GM12878 (cell line): ENCODE data around the gene CCT8L2. TPM values are rescaled to one million over a fixed set of nuclear protein-coding genes. Genes with fewer than 3 reads are reported as not detected.
"Not testable (repeated sequence)": the region's sequence is repeated elsewhere in the genome, so short reads cannot be mapped to it uniquely, and the experiment has no call there.

Experiments
- ATAC-seq: fragments of 200-7000 bp; cut with Tn5 transposase; 3 replicates; pipeline ENCODE4 v1.9.1; 2020; ENCODE audit warnings: mild to moderate bottlenecking, moderate library complexity
- BruUV-seq: library from RNA; stranded (reverse); fragments of 400-500 nt; replicated peaks from 2 replicates; lab custom pipeline; 2021; lab: Mats Ljungman, UMichigan
- CTCF ChIA-PET: fragments of 300-600 bp; sonication (Branson Sonifier 250); formaldehyde crosslinking; extraction: SDS; loops from one replicate; lab custom pipeline; 2021; ENCODE audit warnings: inconsistent platforms; lab: Yijun Ruan, JAX
- POLR2A ChIA-PET: fragments of 350-600 bp; formaldehyde crosslinking; extraction: SDS; loops from one replicate; lab custom pipeline; 2021; ENCODE audit warnings: inconsistent platforms; lab: Charles Lee
- RAD21 ChIA-PET: fragments of 300-600 bp; sonication (Branson Sonifier 250); formaldehyde crosslinking; loops from one replicate; lab custom pipeline; 2023; ENCODE audit warnings: antibody characterized with exemption; ENCODE audit not compliant: unreplicated experiment; lab: Charles Lee
- SMC1A ChIA-PET: fragments of 300-600 bp; sonication (Branson Sonifier 250); formaldehyde crosslinking; loops from one replicate; lab custom pipeline; 2023; ENCODE audit not compliant: unreplicated experiment, uncharacterized antibody; lab: Charles Lee
- DNase-seq: peaks from one replicate; pipeline ENCODE4 v3.0.0-alpha.2; 2011; ENCODE audit warnings: low read depth, low spot score
- FAIRE-seq: peaks from 3 replicates; lab custom pipeline; 2011; peaks lifted over from hg19 to GRCh38; lab: Jason Lieb, UNC
- H2AFZ ChIP-seq: 2 replicates; pipeline ENCODE4 v1.6.0; 2011; ENCODE audit warnings: low read depth, low read length, control low read depth; ENCODE audit not compliant: control insufficient read depth
- H3K27ac ChIP-seq: 2 replicates; pipeline ENCODE4 v1.5.1; 2011; ENCODE audit warnings: control low read depth; ENCODE audit not compliant: control insufficient read depth, insufficient read depth
- H3K27me3 ChIP-seq, 2 experiments: replicated peaks in 1 of 2; 2 replicates each; pipeline versions ENCODE4 v1.6.0 to v1.6.1; 2011; ENCODE audit warnings: low read length in 1 of 2; ENCODE audit not compliant: control insufficient read depth in 2 of 2, insufficient read depth in 2 of 2
- H3K36me3 ChIP-seq, 2 experiments: 2 replicates each; pipeline ENCODE4 v1.5.1; 2011; ENCODE audit warnings: low read length in 1 of 2; ENCODE audit not compliant: control insufficient read depth in 2 of 2, insufficient read depth in 2 of 2
- H3K4me1 ChIP-seq: 2 replicates; pipeline ENCODE4 v1.6.1; 2011; ENCODE audit warnings: mild to moderate bottlenecking, low read length, moderate library complexity, mixed read lengths; ENCODE audit not compliant: control insufficient read depth, insufficient read depth
- H3K4me2 ChIP-seq: 2 replicates; pipeline ENCODE4 v1.6.0; 2011; ENCODE audit warnings: control low read depth; ENCODE audit not compliant: control insufficient read depth, insufficient read depth
- H3K4me3 ChIP-seq: fragments of 200-600 bp; sonication (generic); 2 replicates; pipeline ENCODE4 v1.5.1; 2016
- H3K79me2 ChIP-seq: 2 replicates; pipeline ENCODE4 v1.6.0; 2011; ENCODE audit warnings: low read length; ENCODE audit not compliant: control insufficient read depth, insufficient read depth
- H3K9ac ChIP-seq: 2 replicates; pipeline ENCODE4 v1.8.0; 2011; ENCODE audit warnings: low read length, control low read depth, mixed read lengths; ENCODE audit not compliant: control insufficient read depth, insufficient read depth
- H3K9me3 ChIP-seq: replicated peaks from 3 replicates; pipeline ENCODE4 v1.5.1; 2011; ENCODE audit warnings: mild to moderate bottlenecking, low read length; ENCODE audit not compliant: control insufficient read depth, insufficient read depth
- H4K20me1 ChIP-seq: 2 replicates; pipeline ENCODE4 v1.6.0; 2011; ENCODE audit not compliant: control insufficient read depth, insufficient read depth
- BACH1 ChIP-seq: fragments of 450-650 bp; IDR thresholded peaks from 2 replicates; pipeline ENCODE4 v1.6.1; 2017; ENCODE audit warnings: mild to moderate bottlenecking, borderline replicate concordance
- HSF1 ChIP-seq: fragments of 150-350 bp; IDR thresholded peaks from 2 replicates; pipeline ENCODE4 v1.6.1; 2014; ENCODE audit warnings: mild to moderate bottlenecking, low read depth, low read length
- WGBS: methylation state at CpG from one replicate; pipeline ENCODE4 v1.1.6; 2016; ENCODE audit warnings: low lambda C conversion rate; ENCODE audit not compliant: insufficient replicate concordance, insufficient coverage; ENCODE audit errors: missing lambda C conversion rate; 5-methylcytosine and 5-hydroxymethylcytosine counted together
- in situ Hi-C: fragments of 300-500 bp; cut with MboI; formaldehyde crosslinking; loops from 9 replicates; pipeline ENCODE4 v1.14.3; 2018; ENCODE audit warnings: mixed read lengths
- intact Hi-C: fragments of 100-400 bp; cut with micrococcal nuclease; formaldehyde crosslinking; loops from one replicate; pipeline ENCODE4 v1.14.2; 2022; ENCODE audit not compliant: unreplicated experiment
- polyA plus RNA-seq, 11 experiments: library from polyadenylated mRNA; depleted of rRNA in 4 of 11; unstranded in 6 of 11; stranded (reverse) in 5 of 11; fragments of >200 nt; fragmentation: Nextera tagmentation in 4 of 11; fragmentation: Illumina TruSeq in 1 of 11; extraction: Ambion mirVana in 4 of 11; extraction: Trizol in 1 of 11; gene quantifications; 1 replicate in 1 of 11; 2 replicates in 10 of 11; pipeline versions ENCODE4 v1.2.1 to v1.2.3, GENCODE V29; 2011 to 2016; ENCODE audit warnings: inconsistent platforms in 2 of 11, missing spikeins in 2 of 11, low read depth in 1 of 11
- total RNA-seq, 4 experiments: library from RNA; depleted of rRNA in 3 of 4; stranded (reverse); fragments of >200 nt in 3 of 4; fragmentation: Illumina TruSeq in 1 of 4; extraction: Trizol in 1 of 4; gene quantifications; 2 replicates each; pipeline versions ENCODE4 v1.2.1 to v1.2.3, GENCODE V29; 2013 to 2021

Gene CCT8L2
- total and polyA plus RNA-seq, 10 of the 15 experiments (the other 5 are each of a cell fraction or from before 2014, with no cell fraction given), result not detected

GRCh38 chr22:16562711-16563554 lies 29.7 kb downstream of the CCT8L2 start:
- Histone ChIP-seq H3K27me3 (no peaks in the 10 kb centered on the region), H3K9me3 (no peaks in the 10 kb centered on the region; the same call in 2 of the 3 replicates), H3K27ac (no peak overlapping the region), H3K79me2 (no peaks in the 10 kb centered on the region), H4K20me1 (no peaks in the 10 kb centered on the region), H3K9ac (no peak overlapping the region), H2AFZ (no peak overlapping the region), H3K4me2 (no peak overlapping the region), H3K36me3 (no peaks in the 10 kb centered on the region), H3K4me1 (no peaks in the 10 kb centered on the region), H3K4me3 (no peak overlapping the region)
- FAIRE-seq, result no peak
- intact Hi-C loops, result no loop called here
- ChIA-PET POLR2A (no interaction called here), SMC1A (no interaction called here), CTCF (no interaction called here), RAD21 (no interaction called here)
- WGBS, result 26% methylated on average over 4 of the region's 4 CpGs
- no peak for ATAC-seq
- no peak for TF ChIP-seq BACH1
- TF ChIP-seq HSF1, result no peak
- in situ Hi-C loops, result no loop called here
- DNase-seq, result no peak
- BruUV-seq, result no TSS peak

- BruUV-seq, H3K79me2 ChIP-seq, H4K20me1 ChIP-seq, H3K36me3 ChIP-seq, CTCF ChIA-PET, H3K4me3 ChIP-seq, H3K9me3 ChIP-seq, POLR2A ChIA-PET, RAD21 ChIA-PET, intact Hi-C loops, ATAC-seq, H3K27ac ChIP-seq, H2AFZ ChIP-seq, H3K4me1 ChIP-seq, in situ Hi-C loops, H3K9ac ChIP-seq, SMC1A ChIA-PET, H3K27me3 ChIP-seq, H3K4me2 ChIP-seq, DNase-seq, FAIRE-seq: not testable (repeated sequence)
- WGBS, result 17% methylated on average over 5 of the region's 5 CpGs
Measured at GRCh38 chr22:16561093-16561658, 31.4 kb downstream of the CCT8L2 start.

- H3K27ac ChIP-seq, DNase-seq, H3K27me3 ChIP-seq, H3K79me2 ChIP-seq, RAD21 ChIA-PET, H3K36me3 ChIP-seq, H3K9me3 ChIP-seq, H3K9ac ChIP-seq, H3K4me1 ChIP-seq, ATAC-seq, CTCF ChIA-PET, POLR2A ChIA-PET, H2AFZ ChIP-seq, H4K20me1 ChIP-seq, H3K4me3 ChIP-seq, FAIRE-seq, intact Hi-C loops, in situ Hi-C loops, SMC1A ChIA-PET, BruUV-seq, H3K4me2 ChIP-seq: not testable (repeated sequence)
- WGBS, result 19% methylated on average over 5 of the region's 5 CpGs
Measured at GRCh38 chr22:16560651-16561050, 32.0 kb downstream of the CCT8L2 start.
